Fibroblast of lung (primary cell): ENCODE measurements around the gene RGS7. TPM values are rescaled to one million over a fixed set of nuclear protein-coding genes. Genes with fewer than 3 reads are reported as not detected.

Experiments
- DNase-seq, 2 donors: peaks; one replicate each; pipeline versions ENCODE4 v3.0.0 to v3.0.0-alpha.2; 2010; ENCODE audit warnings: low read depth in 2 of 2
- H2AFZ ChIP-seq: 2 replicates; pipeline ENCODE4 v1.5.1; 2012; ENCODE audit warnings: low read length, control low read depth, inconsistent platforms
- H3K27ac ChIP-seq: 2 replicates; pipeline ENCODE4 v1.5.1; 2011; ENCODE audit warnings: low read length, control low read depth; ENCODE audit not compliant: insufficient read depth
- H3K27me3 ChIP-seq: 2 replicates; pipeline ENCODE4 v1.5.1; 2011; ENCODE audit warnings: mild to moderate bottlenecking, low read length; ENCODE audit not compliant: control insufficient read depth, insufficient read depth
- H3K36me3 ChIP-seq: 2 replicates; pipeline ENCODE4 v1.5.1; 2011; ENCODE audit warnings: low read length; ENCODE audit not compliant: control insufficient read depth, insufficient read depth
- H3K4me1 ChIP-seq: 2 replicates; pipeline ENCODE4 v1.5.1; 2011; ENCODE audit warnings: low read length; ENCODE audit not compliant: control insufficient read depth, insufficient read depth; ENCODE audit errors: extremely low read depth
- H3K4me2 ChIP-seq: 2 replicates; pipeline ENCODE4 v1.5.1; 2011; ENCODE audit warnings: low read length, control low read depth; ENCODE audit not compliant: insufficient read depth; ENCODE audit errors: extremely low read depth
- H3K4me3 ChIP-seq, 4 experiments: fragments of 200-600 bp in 1 of 4; sonication (generic) in 1 of 4; replicated peaks in 1 of 4; 2 replicates each; pipeline ENCODE4 v1.5.1; 2011 to 2016; ENCODE audit warnings: low read length in 4 of 4, low read depth in 3 of 4, mild to moderate bottlenecking in 3 of 4, control low read depth in 2 of 4, inconsistent platforms in 1 of 4, mixed read lengths in 1 of 4; ENCODE audit not compliant: insufficient read depth in 1 of 4; ENCODE audit errors: control extremely low read depth in 1 of 4
- H3K79me2 ChIP-seq: 2 replicates; pipeline ENCODE4 v1.5.1; 2012; ENCODE audit warnings: mild to moderate bottlenecking, low read length, inconsistent platforms; ENCODE audit not compliant: control insufficient read depth, insufficient read depth
- H3K9ac ChIP-seq: 2 replicates; pipeline ENCODE4 v1.5.1; 2011; ENCODE audit warnings: mild to moderate bottlenecking, low read length, control low read depth; ENCODE audit not compliant: insufficient read depth
- H3K9me3 ChIP-seq: 2 replicates; pipeline ENCODE4 v1.5.1; 2012; ENCODE audit warnings: low read depth, low read length; ENCODE audit not compliant: control insufficient read depth, insufficient read depth
- H4K20me1 ChIP-seq: 2 replicates; pipeline ENCODE4 v1.5.1; 2011; ENCODE audit warnings: low read length; ENCODE audit not compliant: control insufficient read depth, insufficient read depth; ENCODE audit errors: extremely low read depth
- EZH2 ChIP-seq: IDR thresholded peaks from 2 replicates; pipeline ENCODE4 v1.5.1; 2012; ENCODE audit warnings: low read length, control low read depth, mild to moderate bottlenecking; ENCODE audit errors: missing control alignments
- polyA plus RNA-seq, 2 donors: library from polyadenylated mRNA; depleted of rRNA in 1 of 2; stranded (reverse) in 1 of 2; unstranded in 1 of 2; fragments of >200 nt; gene quantifications; 2 replicates each; pipeline ENCODE4 v1.2.1, GENCODE V29; 2011 to 2012; ENCODE audit warnings: missing spikeins in 1 of 2
- total RNA-seq: library from RNA; depleted of rRNA; stranded (reverse); fragments of >200 nt; gene quantifications from 2 replicates; pipeline ENCODE4 v1.2.1, GENCODE V29; 2014
- TF ChIP-seq, protein P1 (sequence below), 2 donors: IDR thresholded peaks in 1 of 2; conservative IDR thresholded peaks in 1 of 2; 1 replicate in 1 of 2; 2 replicates in 1 of 2; pipeline ENCODE4 v1.5.1; 2011 to 2012; ENCODE audit warnings: low read length in 2 of 2, control low read depth in 1 of 2, inconsistent platforms in 1 of 2, low read depth in 1 of 2, mild to moderate bottlenecking in 1 of 2

Gene RGS7
- total and polyA plus RNA-seq, 2 donors (not counting 1 experiment from before 2014, with no cell fraction given), result 3.6 to 4.2 TPM

DNA sequence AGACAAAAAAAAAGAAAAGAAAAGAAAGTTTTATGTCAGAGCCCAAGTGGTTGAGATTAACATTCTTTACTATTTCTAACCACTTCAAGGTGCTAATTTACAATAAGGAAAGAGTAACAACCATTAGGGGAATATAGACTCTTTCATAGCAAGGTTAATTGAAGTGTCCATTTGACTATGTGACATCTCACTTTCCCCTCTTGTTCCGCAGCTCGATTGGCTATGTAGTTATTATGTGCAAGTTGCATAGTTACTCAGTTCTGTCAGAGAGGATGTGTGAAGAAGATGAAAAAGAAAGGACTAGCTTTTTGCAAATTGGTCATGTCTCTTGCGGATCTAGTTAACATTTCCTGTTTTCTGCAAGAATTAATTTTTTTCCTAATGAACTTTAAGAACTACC, 273.7 kb downstream of the RGS7 start:
- no peaks in the 10 kb centered on the region for H3K9me3 ChIP-seq
- H3K36me3 ChIP-seq, result no peaks in the 10 kb centered on the region
- no peak overlapping the region for H3K27ac ChIP-seq
- H2AFZ ChIP-seq, result no peak overlapping the region
- no peak overlapping the region for H3K4me2 ChIP-seq
- no peak overlapping the region for H3K4me3 ChIP-seq
- no peaks in the 10 kb centered on the region for H3K4me1 ChIP-seq
- H3K9ac ChIP-seq, result no peak overlapping the region
- no peak for TF ChIP-seq EZH2
- TF ChIP-seq, protein P1, sequence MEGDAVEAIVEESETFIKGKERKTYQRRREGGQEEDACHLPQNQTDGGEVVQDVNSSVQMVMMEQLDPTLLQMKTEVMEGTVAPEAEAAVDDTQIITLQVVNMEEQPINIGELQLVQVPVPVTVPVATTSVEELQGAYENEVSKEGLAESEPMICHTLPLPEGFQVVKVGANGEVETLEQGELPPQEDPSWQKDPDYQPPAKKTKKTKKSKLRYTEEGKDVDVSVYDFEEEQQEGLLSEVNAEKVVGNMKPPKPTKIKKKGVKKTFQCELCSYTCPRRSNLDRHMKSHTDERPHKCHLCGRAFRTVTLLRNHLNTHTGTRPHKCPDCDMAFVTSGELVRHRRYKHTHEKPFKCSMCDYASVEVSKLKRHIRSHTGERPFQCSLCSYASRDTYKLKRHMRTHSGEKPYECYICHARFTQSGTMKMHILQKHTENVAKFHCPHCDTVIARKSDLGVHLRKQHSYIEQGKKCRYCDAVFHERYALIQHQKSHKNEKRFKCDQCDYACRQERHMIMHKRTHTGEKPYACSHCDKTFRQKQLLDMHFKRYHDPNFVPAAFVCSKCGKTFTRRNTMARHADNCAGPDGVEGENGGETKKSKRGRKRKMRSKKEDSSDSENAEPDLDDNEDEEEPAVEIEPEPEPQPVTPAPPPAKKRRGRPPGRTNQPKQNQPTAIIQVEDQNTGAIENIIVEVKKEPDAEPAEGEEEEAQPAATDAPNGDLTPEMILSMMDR (conservative IDR thresholded peaks at IDR 0.05 in 1 of 2, IDR thresholded peaks at IDR 0.05 in 1 of 2; ENCODE audit: low read depth in 1 of 2, low read length in 2 of 2), result no peak
- no peaks in the 10 kb centered on the region for H3K27me3 ChIP-seq
- no peak for DNase-seq
- no peaks in the 10 kb centered on the region for H3K79me2 ChIP-seq
- no peaks in the 10 kb centered on the region for H4K20me1 ChIP-seq

DNA sequence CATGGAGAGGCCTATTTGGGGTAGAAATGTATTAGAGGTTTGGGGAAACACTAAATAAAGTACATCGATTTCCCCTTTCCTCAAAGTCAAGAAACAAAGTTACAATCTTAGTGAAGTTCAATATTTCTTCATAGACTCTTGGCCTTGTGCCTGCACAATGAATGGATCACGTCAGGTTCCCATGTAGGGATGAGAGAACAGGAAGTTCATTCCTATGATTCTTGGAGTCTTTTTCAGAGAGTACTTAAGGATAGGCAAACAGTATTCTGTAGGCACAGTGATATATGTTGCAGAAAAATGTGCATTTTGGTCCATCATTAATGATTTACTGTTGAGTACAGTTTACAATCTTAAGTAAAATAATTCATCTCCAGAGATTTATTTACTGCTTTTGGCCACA, 275.5 kb downstream of the RGS7 start:
- no peak overlapping the region for H2AFZ ChIP-seq
- H3K9ac ChIP-seq, result no peak overlapping the region
- DNase-seq, result peak; percentile 5 to 13
- no peaks in the 10 kb centered on the region for H4K20me1 ChIP-seq
- no peaks in the 10 kb centered on the region for H3K79me2 ChIP-seq
- H3K36me3 ChIP-seq, result no peaks in the 10 kb centered on the region
- H3K27ac ChIP-seq, result no peak overlapping the region
- no peaks in the 10 kb centered on the region for H3K27me3 ChIP-seq
- no peak overlapping the region for H3K4me3 ChIP-seq
- H3K4me2 ChIP-seq, result no peak overlapping the region
- no peak for TF ChIP-seq EZH2
- TF ChIP-seq, protein P1 (conservative IDR thresholded peaks at IDR 0.05 in 1 of 2, IDR thresholded peaks at IDR 0.05 in 1 of 2; ENCODE audit: low read depth in 1 of 2, low read length in 2 of 2), result no peak
- no peaks in the 10 kb centered on the region for H3K9me3 ChIP-seq
- H3K4me1 ChIP-seq, result peaks cover 3% of the 10 kb centered on the region

DNA sequence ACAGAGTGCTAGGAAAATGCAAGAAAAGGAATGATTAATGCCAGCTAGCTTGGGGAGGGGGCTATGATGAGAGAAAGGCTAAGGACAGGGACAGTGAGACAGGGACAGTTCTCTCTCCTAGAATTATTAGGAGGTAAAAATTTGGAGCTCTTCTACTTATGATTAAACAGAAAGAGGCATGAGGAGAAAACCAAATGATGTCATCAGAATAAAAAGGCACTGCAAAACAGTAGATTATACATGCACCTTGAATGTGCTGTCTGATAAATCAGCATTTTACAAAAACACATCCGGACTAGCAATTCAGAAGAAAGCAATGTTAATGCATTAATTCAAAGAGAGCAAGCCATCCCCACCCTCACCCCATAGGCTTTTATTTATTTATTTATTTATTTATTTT, 277.5 kb downstream of the RGS7 start:
- Histone ChIP-seq H2AFZ (no peak overlapping the region), H3K79me2 (no peaks in the 10 kb centered on the region), H3K4me3 (no peak overlapping the region), H3K4me2 (no peak overlapping the region), H3K36me3 (no peaks in the 10 kb centered on the region), H3K27ac (no peak overlapping the region), H4K20me1 (no peaks in the 10 kb centered on the region), H3K9me3 (no peaks in the 10 kb centered on the region), H3K4me1 (peaks cover 3% of the 10 kb centered on the region), H3K27me3 (no peaks in the 10 kb centered on the region), H3K9ac (no peak overlapping the region)
- no peak for DNase-seq
- TF ChIP-seq, protein P1 (conservative IDR thresholded peaks at IDR 0.05 in 1 of 2, IDR thresholded peaks at IDR 0.05 in 1 of 2; ENCODE audit: low read depth in 1 of 2, low read length in 2 of 2), result no peak
- no peak for TF ChIP-seq EZH2
